PFSK-1 (cell line): ENCODE data around the gene SKA2.

ENCODE experiments used
- FOXP2 ChIP-seq: optimal IDR thresholded peaks from 2 replicates; pipeline ENCODE3; 2011; ENCODE audit warnings: borderline replicate concordance, control low read depth, inconsistent platforms; ENCODE audit not compliant: insufficient read depth; ENCODE audit errors: extremely low read length, extremely low read depth
- POLR2AphosphoS5 ChIP-seq: IDR thresholded peaks from 2 replicates; pipeline ENCODE4 v1.6.1; 2012; ENCODE audit warnings: low read depth, mild to moderate bottlenecking, control low read depth, low read length, moderate library complexity
- REST ChIP-seq, 2 experiments: IDR thresholded peaks; 2 replicates each; pipeline versions ENCODE4 v1.6.1 to v1.8.0; 2011 to 2012; ENCODE audit warnings: low read depth in 2 of 2, low read length in 2 of 2, control low read depth in 1 of 2, inconsistent platforms in 1 of 2, mild to moderate bottlenecking in 1 of 2, moderate library complexity in 1 of 2; ENCODE audit not compliant: insufficient read depth in 1 of 2
- SIN3A ChIP-seq: IDR thresholded peaks from 2 replicates; pipeline ENCODE4 v1.6.1; 2012; ENCODE audit warnings: mild to moderate bottlenecking, low read length, moderate library complexity, borderline replicate concordance; ENCODE audit not compliant: insufficient read depth
- TAF1 ChIP-seq: IDR thresholded peaks from 2 replicates; pipeline ENCODE4 v1.6.1; 2012; ENCODE audit warnings: low read length, control low read depth, borderline replicate concordance; ENCODE audit not compliant: insufficient read depth

The SKA2 gene

GRCh38 chr17:59110973-59111372 is 44.0 kb downstream of the SKA2 start:
- TF ChIP-seq TAF1, result no peak

- no peak for TF ChIP-seq POLR2AphosphoS5
- TF ChIP-seq SIN3A, result no peak
- no peak for TF ChIP-seq FOXP2
- TF ChIP-seq REST (IDR thresholded peaks at IDR 0.05; ENCODE audit: insufficient read depth in 1 of 2, low read depth in 2 of 2, low read length in 2 of 2), result no peak
- no peak for TF ChIP-seq TAF1
Observed at GRCh38 chr17:59108400-59109102, 46.4 kb downstream of the SKA2 start.

GRCh38 chr17:59107306-59107670 is 47.7 kb downstream of the SKA2 start:
- TF ChIP-seq TAF1, result no peak
- no peak for TF ChIP-seq REST (IDR thresholded peaks at IDR 0.05; ENCODE audit: insufficient read depth in 1 of 2, low read depth in 2 of 2, low read length in 2 of 2)
- no peak for TF ChIP-seq POLR2AphosphoS5
- no peak for TF ChIP-seq FOXP2
- TF ChIP-seq SIN3A, result no peak

GRCh38 chr17:59106463-59107305 is 48.3 kb downstream of the SKA2 start, which contains the start of gene TRIM37:
Gene TRIM37 (minus strand): TSS chr17:59106880. CDS start chr17:59106461, 419 bp downstream.
- 0 out of 4 replicates have a peak, but pooled peaks of 1 of the 2 experiments have one; percentile 17 for TF ChIP-seq REST (IDR thresholded peaks at IDR 0.05; ENCODE audit: insufficient read depth in 1 of 2, low read depth in 2 of 2, low read length in 2 of 2)
- peak; percentile 22; the same call in 1 of the 2 replicates for TF ChIP-seq TAF1
- peak; percentile 65; the same call in 1 of the 2 replicates for TF ChIP-seq POLR2AphosphoS5
- TF ChIP-seq FOXP2, result peak; percentile 94
- TF ChIP-seq SIN3A, result peak; percentile 88; the same call in 1 of the 2 replicates

GRCh38 chr17:59105852-59106462 is 49.0 kb downstream of the SKA2 start:
- TF ChIP-seq FOXP2 (no peak), REST (IDR thresholded peaks at IDR 0.05; ENCODE audit: insufficient read depth in 1 of 2, low read depth in 2 of 2, low read length in 2 of 2) (no peak), SIN3A (0 out of 2 replicates have a peak, but pooled peaks have one; percentile 45), TAF1 (no peak), POLR2AphosphoS5 (no peak)
